IMR-90 (cell line): ENCODE results near the gene LRCH4.

ENCODE experiments used
- BHLHE40 ChIP-seq: fragments of 150-350 bp; IDR thresholded peaks from 2 replicates; pipeline ENCODE4 v1.6.1; 2016; ENCODE audit warnings: mild to moderate bottlenecking, low read depth, low read length
- CEBPB ChIP-seq: IDR thresholded peaks from 2 replicates; pipeline ENCODE4 v1.6.1; 2012; ENCODE audit warnings: low read depth, low read length, improper control_type of control experiment
- CHD1 ChIP-seq: IDR thresholded peaks from 2 replicates; pipeline ENCODE4 v1.6.1; 2012; ENCODE audit warnings: low read depth, low read length, improper control_type of control experiment
- CTCF ChIP-seq: conservative IDR thresholded peaks from 2 replicates; pipeline ENCODE4 v1.5.1; 2012; ENCODE audit warnings: mild to moderate bottlenecking, low read depth, low read length, improper control_type of control experiment
- ELK1 ChIP-seq: fragments of 150-350 bp; IDR thresholded peaks from 2 replicates; pipeline ENCODE4 v1.6.1; 2016; ENCODE audit warnings: low read depth, mild to moderate bottlenecking, low read length, moderate library complexity, borderline replicate concordance
- FOS ChIP-seq: fragments of 150-350 bp; IDR thresholded peaks from 2 replicates; pipeline ENCODE4 v1.6.1; 2016; ENCODE audit warnings: low read depth, low read length
- MAZ ChIP-seq: IDR thresholded peaks from 2 replicates; pipeline ENCODE4 v1.6.1; 2012; ENCODE audit warnings: low read depth, mild to moderate bottlenecking, low read length, improper control_type of control experiment, moderate library complexity, borderline replicate concordance
- MXI1 ChIP-seq: IDR thresholded peaks from 2 replicates; pipeline ENCODE4 v1.6.1; 2012; ENCODE audit warnings: low read depth, mild to moderate bottlenecking, low read length, moderate library complexity, borderline replicate concordance
- POLR2A ChIP-seq: IDR thresholded peaks from 2 replicates; pipeline ENCODE4 v1.6.1; 2012; ENCODE audit warnings: mild to moderate bottlenecking, low read depth, low read length
- RAD21 ChIP-seq: IDR thresholded peaks from 2 replicates; pipeline ENCODE4 v1.6.1; 2012; ENCODE audit warnings: low read length, improper control_type of control experiment
- RCOR1 ChIP-seq: IDR thresholded peaks from 2 replicates; pipeline ENCODE4 v1.6.1; 2012; ENCODE audit warnings: mild to moderate bottlenecking, low read length, improper control_type of control experiment; ENCODE audit not compliant: insufficient replicate concordance
- RFX5 ChIP-seq: IDR thresholded peaks from 2 replicates; pipeline ENCODE4 v1.8.0; 2012; ENCODE audit warnings: low read depth, mild to moderate bottlenecking, low read length, moderate library complexity
- SMC3 ChIP-seq: fragments of 150-350 bp; IDR thresholded peaks from 2 replicates; pipeline ENCODE4 v1.6.1; 2016; ENCODE audit warnings: low read depth, mild to moderate bottlenecking, antibody characterized with exemption, low read length, moderate library complexity
- USF2 ChIP-seq: fragments of 150-350 bp; IDR thresholded peaks from 2 replicates; pipeline ENCODE4 v1.6.1; 2017; ENCODE audit warnings: mild to moderate bottlenecking, antibody characterized with exemption, low read length, low read depth

GRCh38 chr7:100538654-100539435, 47.1 kb downstream of the LRCH4 start, which contains the start of gene AGFG2:
- TF ChIP-seq RAD21 (0 out of 2 replicates have a peak, but pooled peaks have one; percentile 12), CTCF (no peak), USF2 (peak; percentile 60), CHD1 (no peak), MXI1 (peak; percentile 100), POLR2A (0 out of 2 replicates have a peak, but pooled peaks have one; percentile 22), FOS (peak; percentile 16; the same call in 1 of the 2 replicates), RFX5 (0 out of 2 replicates have a peak, but pooled peaks have one; percentile 29), SMC3 (no peak), BHLHE40 (peak; percentile 94), MAZ (peak; percentile 68), RCOR1 (no peak), CEBPB (no peak), ELK1 (no peak)
